Skin of body (tissue), 2 donors: ENCODE data around the gene PLCL2. TPM values are rescaled to one million over a fixed set of nuclear protein-coding genes. Genes with fewer than 3 reads are reported as not detected.
"Not testable (repeated sequence)": the region's sequence is repeated elsewhere in the genome, so short reads cannot be mapped to it uniquely, and the experiment has no call there.

Experiments used
- DNase-seq: peaks from one replicate; lab custom pipeline; 2025; lab: John Stamatoyannopoulos, UW
- total RNA-seq: library from RNA; depleted of rRNA; stranded (reverse); fragments of >200 nt; gene quantifications from one replicate; pipeline ENCODE4 v1.2.3, GENCODE V29; 2014

Gene PLCL2
- total RNA-seq, 1 donor from 2014 or later: 18.6 TPM

DNA sequence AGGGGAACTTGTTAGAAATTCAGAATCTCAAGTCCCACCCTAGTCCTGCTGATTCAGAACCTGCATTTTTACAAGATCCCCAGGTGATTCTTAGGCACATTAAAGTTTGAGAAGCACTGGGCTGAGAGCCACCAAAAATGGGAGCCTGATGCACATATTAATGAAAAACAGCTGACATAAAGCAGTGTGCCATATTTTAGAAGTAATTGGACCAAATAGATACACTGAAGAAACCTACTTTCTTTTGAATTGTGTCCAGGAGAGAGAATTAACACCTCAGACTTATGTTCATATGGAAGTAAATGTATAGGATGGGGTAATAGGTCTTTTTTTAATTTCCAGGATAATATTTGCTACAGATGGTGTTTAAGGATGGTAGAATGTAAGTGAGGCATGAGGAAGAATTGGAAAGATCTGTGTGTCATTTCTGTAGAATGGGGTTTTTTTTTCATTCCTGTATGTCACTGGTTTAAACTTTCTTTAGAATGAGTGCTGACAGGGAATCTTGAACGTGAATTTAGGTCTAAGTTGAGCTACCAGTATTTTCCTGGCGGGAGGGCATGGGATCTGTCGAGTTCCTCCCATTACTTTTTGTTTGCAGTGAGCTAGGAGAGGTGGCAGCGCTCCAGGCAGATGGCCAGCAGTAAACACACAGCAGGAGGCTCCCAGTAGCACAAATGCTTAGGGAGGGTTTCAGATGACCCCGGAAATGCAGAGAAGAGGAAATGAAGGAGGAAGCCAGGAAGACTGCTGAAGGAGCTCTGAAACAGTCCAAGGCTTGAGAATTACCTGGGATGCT lies 185.6 kb downstream of the PLCL2 start:
- no peak for DNase-seq

DNA sequence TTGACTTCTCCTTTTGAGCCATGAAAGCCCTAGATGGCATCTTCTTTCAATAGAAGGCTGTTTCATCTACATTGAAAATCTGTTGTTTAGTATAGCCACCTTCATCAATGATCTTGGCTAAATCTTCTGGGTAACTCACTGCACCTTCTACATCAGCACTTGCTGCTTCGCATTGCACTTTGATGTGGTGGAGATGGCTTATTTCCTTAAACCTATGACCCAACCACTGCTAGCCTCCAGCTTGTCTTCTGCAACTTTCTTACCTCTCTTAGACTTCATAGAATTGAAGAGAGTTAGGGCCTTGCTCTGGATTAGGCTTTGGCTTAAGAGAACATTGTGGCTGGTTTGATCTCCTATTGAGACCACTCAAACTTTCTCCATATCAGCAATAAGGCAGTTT lies 189.8 kb downstream of the PLCL2 start:
- no peak for DNase-seq

DNA sequence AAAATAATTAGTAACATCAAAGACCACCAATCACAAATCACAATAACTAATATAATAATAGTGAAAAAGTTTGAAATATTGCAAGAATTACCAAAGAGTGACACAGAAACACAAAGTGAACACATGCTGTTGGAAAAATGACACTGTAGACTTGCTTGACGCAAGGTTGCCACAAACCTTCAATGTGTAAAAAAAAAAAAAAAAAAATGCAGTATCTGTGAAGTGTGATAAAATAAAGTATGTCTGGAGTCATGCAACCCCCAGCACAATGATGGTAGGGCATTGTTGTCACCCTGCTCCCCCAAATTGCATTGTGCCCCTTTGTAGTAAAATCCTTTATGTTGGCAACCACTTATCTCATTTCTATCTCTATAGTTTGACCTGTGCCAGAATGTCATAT lies 190.6 kb downstream of the PLCL2 start:
- no peak for DNase-seq

DNA sequence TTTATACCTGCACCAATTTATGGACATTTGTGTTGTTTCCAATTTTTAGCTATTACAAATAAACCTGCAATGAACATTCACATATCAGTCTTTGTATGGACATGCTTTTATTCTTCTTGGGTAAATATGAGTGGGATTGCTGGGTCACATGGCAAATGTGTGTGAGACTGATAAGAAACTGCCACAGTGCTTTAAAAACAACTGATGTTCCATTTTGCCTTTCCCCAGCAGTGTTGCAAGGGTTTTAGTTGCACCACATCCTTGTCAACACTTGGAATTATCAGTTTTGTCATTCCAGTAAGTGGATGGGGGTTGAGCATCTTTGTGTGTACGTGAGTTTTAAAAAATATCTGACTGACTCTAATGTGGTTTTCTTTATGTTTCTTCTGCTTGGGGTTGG lies 191.2 kb downstream of the PLCL2 start:
- DNase-seq: no peak

DNA sequence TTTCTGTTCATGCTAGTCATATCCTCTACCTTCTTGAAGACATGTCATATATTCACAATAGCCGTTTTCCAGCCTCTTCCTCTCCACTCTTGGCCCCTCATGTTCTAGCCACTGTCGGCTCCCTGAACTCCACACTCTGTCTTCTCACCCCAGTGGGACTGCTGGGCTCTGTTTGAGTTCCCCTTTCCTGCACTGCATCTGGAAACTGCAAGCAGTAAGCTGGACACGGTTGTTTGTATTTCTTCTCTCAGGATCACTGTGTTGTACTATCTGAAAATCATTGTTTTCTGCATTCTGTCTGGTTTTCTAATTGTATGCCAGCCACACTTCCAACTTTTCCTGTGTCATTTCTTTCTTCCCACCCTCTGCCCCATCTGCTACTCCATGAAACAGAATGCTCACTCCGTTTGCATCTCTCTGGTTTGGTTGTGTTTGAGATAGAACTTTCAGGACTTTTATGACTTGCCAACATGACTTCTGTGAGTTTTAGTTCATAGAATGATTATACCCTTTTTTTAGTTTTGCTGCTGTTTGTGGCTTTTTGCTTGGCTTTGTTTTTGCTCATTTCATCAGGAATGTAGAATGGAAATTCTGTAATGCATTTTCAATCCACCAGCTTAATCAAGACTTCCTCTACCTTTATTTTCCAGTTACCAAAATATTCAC lies 192.3 kb downstream of the PLCL2 start:
- no peak for DNase-seq

DNA sequence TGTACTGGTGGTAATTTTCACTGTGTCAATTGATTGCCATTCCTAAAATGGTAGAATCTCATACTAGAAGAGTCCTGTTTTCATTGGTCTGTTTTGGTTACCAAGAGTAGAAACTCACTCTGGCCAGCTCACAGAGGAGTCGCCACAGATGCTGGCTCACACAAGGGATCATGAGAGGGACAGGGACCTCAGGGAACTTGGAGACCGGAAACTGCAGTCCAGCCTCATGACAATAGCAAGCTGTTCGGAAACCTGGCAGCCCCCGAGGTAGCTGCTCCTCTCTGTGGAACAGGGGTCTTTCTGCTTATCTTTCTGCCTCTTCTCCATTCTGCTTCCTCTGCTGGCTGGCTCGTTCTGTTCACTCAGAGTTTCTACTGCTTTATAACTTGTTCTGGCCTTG lies 192.9 kb downstream of the PLCL2 start:
- DNase-seq: no peak

DNA sequence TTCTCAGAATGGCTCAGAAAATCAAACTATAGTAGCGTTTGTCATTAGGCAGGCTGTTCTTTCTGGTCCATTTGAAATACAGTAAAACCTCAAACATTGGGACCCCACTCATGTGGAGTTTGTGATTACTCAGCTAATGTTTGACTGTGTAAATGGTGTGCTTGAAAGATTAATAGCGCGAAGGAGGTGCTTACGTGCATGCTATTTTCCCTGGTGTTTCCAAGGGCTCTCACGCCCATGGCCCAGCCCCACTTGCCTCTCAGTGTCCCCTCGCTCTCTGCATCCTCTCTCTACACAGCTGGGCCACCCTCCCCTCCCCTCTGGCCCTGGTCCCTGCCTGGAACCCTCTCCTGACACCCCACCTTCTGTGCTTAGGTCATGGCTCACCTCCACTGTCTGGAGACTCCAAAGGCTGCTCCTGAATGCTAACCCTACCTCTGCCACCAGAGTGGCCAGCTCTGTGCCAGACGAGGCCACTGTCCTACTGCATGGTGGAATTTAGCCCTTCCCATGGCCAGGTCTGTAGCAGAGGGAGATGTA lies 194.2 kb downstream of the PLCL2 start:
- DNase-seq: no peak

DNA sequence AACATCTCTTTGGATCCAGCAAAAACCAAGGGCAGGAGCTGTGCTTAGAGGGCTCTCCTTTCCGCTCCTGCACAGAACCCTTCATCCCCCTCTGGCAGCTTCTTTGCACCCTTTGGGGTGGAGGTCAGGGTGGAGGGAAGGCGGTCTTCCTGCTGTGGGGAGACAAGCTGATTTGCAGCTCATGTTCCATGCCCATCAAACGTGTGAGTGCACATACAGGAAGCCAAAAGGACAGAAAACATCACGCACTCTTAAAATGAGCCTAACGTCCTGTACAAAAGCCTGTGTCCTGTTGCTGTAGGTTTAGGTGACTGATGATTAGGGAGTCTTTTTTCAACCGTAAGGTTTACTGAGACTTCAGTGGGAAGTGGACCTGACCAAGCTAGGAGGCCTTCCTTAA lies 195.2 kb downstream of the PLCL2 start:
- no peak for DNase-seq

DNA sequence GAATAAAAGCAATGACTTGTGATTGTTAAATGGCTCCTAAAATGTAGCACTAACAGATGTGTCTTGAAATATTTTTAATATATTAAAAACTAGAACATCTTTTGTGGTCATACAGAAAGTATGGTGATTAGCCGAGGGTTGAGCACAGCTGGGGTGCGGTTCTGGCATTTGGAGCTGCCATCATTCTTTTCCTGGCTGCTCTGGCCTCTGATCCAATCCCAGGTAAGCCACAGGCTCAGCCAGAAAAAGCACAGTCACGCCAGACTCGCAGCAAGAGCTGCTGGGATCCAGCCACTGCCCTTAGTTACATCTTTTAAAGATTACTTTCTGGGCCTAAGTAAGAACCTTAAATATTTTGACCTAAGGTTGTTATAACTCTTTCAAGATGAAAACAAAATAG lies 196.8 kb downstream of the PLCL2 start:
- no peak for DNase-seq

DNA sequence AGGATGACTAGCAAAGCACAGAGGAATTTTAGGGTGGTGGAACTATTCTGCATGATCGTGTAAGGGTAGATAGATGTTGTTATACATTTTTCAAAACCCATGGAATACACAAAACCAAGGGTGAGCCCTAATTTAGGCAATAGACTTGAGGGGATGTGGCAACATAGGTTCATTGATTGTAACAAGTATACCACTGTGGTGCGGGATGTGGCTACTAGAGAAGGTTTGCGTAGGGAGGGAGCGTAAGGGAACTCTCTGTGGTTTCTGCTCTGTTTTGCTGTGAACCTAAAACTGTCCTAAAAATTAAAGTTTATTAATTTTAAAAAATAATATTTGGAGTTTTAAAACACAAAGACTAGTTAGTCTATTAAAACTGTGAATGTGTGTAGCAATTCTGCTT lies 202.8 kb downstream of the PLCL2 start:
- DNase-seq: no peak

DNA sequence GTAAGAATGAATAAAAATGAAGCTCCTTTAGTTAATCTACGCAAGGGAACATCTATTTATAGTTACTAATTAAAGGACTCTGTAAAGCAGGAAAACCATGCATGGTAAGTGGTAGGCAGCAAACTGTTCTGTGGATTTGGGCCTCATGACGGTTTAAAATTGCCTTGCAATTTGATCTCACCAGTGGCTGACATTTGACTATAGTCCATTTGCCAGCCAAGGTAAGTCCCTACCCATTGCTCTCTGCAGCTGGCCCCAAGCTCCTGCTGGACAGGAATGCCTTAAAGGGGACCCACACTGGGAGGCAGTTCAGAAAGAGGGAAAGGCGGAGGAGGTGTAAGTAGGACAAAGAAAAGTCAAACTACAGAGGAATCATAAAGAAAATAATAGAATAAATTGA lies 203.3 kb downstream of the PLCL2 start:
- DNase-seq: no peak

DNA sequence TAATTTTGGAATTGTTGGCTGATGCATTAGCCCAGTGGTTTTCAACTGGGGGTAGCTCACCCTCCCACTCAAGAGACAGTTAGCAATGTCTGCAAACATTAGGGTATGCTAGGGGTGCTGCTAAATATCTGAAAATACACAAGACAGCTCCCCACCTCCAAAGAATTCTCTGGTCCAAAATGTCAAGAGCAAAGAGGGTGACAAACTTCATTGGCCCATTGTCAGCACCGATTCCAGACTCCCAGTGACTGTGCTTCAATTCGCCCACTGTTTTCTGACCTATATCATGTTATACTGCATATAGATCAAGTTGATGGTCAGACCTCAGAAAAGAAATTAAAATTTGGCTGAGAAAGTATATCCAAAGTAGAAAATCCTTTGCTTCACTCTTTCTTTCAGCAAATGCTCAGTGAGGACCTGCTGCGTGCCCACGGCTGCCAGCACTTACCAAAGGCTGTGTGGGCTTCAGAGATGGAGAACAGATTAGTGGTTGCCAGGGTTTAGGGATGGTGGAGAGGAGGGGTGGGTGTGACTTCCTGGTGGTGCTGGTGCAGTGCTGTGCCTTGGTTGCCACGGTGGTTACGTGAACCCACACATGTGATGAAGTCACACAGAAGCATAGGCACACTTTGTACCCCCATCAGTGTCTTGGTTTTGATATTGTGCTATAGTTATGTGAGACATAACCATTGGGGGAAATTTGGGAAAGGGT lies 204.0 kb downstream of the PLCL2 start:
- no peak for DNase-seq

DNA sequence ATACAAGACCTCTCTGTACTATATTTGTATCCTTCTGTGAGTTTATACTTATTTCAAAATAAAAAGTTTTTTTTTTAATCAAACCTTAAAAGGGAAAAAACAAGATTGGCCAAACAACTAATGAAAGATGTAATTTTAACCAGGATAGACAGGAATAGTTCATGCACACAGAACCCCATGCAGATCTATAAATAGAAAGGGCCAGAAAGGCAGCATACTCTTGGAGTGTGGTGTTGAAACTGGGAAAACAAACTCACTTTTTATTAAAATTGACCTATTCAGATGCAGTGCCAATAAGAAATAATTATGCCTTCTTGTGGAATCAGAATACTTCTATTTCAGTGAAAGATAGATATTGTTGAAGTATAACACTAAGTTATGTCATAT lies 204.6 kb downstream of the PLCL2 start:
- DNase-seq: no peak

DNA sequence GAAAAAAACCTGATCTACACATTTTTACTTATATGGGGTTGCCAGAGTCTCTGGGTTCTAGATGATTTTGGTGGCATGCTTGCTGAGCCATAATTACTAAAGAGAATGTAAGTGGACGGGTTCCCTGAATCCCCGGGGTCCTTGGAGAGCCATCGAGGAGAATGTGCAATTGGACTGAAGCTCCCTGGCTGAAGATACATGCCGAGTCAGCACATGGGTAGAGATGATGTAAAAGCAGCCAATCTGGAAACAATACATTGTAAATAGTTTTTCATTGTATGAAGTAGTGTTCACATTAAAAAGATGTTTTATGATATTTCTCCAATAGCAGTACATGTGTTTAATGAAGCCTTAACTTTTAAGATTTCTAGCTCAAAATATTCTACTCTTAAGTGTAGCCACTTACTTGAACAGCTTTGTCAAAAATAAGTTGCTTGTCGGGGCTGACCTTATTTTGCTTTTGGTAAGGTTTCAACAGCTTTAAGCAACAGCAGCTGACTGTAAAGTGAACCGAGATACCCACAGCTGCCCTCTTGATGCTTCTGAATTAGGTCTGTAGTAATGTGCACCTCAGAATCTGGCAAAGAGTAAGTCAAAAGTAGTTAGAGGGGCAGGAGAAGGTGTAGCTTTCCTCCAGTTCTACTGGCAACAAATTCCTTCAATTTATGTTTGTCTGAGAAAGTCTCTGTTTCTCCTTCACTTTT lies 205.7 kb downstream of the PLCL2 start:
- peak; percentile 33 for DNase-seq

DNA sequence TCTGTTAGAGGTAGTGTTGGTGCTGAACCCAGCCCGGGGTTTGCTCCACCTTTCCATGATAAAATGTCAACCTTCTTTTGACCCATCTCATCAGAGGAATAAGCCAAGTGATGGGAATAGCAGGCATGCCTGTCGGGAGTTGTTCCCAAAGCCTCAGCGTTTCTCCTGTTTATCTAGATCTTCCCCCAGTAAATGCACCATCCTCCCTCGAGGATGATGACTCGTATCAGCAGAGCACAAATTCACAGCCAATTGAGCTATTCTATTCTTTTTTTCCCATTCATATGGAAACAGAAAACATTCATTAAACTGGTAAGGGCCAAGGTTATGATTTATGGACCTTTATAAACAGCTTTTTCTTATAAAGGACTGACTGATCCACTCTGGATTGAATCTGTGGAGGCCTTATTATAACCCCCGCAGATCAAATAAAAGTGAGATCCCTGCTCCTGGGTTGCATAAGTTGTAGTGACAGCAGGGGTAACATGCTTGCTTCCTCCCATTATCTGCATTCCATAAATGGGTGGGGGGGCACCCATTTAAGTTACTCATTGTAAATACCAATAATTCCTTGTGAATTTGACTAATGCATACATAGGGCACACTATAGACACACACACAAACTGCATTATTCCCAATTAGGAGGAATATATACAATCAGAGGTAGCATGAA lies 207.3 kb downstream of the PLCL2 start:
- no peak for DNase-seq

DNA sequence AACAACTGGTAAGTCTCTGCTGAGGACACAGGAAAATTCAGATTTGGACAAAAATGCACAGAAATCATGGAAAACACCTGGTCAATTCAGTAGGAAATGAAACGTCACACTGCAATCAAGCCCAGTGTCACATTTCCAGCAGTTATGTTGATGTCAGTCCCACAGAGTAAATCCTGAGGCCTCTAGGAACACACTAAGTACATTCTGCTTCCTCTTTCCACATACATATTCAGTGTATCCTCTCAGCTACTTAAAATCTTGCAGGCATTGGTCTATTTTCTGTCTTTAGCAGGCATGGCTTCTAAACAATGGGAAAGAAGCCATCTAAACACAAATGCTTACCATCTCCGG lies 207.8 kb downstream of the PLCL2 start:
- no peak for DNase-seq

DNA sequence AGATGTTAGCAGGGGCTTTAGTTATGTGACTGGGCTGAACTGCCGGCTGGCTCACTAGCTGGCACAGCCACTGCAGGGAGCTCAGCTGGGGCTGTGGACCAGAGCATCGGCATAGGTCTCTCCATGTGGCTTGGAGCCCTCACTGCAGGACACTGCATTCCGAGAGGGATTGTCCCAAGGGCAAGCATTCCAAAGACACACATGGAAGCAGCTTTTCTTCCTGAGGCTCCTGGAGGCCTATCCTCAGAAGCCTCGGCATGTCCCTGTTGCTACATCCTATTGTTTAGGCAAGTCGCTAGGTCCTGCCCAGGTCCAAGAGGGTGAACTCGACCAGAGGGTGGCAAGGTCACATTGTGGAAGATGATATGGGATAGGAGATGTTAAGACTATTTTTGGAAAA lies 209.8 kb downstream of the PLCL2 start:
- no peak for DNase-seq

DNA sequence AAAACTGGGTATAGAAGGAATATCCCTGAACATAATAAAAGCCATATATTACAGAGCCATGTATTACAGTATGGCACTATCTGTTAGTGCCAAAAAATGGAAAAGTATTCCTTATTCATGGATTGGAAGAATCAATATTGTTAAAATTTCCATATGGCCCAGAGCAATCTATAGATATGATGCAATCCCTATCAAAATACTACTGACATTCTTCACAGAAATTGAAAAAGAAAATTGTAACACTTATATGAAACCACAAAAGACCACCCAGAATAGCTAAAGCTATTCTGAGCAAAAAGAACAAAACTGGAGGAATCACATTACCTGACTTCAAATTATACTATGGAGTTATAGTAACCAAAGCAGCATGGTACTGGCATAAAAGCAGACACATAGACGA lies 218.8 kb downstream of the PLCL2 start:
- DNase-seq: no peak

DNA sequence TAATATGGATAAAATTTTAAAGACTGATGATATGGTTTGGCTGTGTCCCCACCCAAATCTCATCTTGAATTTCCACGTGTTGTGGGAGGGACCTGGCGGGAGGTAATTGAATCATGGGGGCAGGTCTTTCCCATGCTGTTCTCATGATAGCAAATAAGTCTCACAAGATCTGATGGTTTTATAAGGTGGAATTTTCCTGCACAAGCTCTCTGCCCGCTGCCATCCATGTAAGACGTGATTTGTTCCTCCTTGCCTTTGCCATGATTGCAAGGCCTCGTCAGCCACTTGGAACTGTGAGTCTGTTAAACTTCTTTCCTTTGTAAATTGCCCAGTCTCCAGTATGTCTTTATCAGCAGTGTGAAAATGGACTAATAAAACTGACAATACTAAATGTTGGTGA lies 222.0 kb downstream of the PLCL2 start:
- DNase-seq: not testable (repeated sequence)

DNA sequence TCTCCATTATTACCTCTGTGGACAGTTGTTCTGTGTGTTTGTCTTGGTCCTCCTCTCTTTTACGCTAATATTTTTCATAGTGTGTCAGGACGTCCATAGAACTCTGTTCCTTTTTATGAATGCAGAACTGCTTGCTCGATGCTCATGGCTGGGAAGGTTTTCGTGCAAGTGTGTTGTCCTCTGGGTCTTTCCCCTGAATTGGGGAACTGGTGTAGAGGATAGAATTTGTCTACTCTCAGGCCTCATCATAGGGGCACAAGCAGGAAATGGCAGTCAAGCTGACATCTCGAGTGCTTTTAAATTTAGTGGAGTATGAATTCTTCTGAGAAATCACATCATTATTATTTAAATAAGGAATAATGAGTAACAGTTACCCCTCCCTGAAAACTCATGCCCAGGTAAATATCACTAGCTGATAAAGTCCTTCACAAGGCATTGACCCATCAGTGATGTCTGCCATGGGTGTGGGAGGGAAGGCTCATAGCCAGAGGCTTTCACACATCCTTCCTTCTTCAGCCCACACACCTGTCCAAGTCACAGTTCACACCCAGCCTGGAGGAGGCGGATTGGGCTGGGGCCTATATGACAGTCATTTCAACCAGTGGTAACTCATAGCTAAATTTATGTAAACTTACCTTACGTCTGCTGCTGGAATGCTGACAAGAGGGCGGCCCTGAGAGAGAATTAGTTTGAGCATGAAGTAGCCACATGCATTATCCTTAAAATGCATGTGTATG lies 226.1 kb downstream of the PLCL2 start:
- DNase-seq: no peak

DNA sequence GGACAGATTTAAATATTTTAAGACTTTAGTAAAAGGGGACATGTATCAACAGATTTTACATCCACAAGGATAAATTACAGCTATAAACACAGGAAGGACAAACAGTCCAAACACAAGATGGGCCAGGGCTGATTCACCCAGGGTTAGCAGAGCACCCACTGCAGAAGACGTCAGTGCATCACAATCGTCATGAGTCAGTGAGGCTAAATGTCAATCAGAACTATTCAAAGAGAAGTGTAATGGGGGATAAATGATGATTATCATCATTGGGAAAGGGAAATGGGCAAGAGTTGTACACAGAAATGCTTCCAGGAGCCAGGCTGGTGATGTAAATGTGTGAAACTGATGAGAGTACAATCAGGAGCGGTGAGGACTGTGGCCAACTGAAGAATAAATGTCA lies 226.8 kb downstream of the PLCL2 start:
- no peak for DNase-seq
